Spleen (tissue), 11 donors: ENCODE results near the gene TAOK2. TPM values are rescaled to one million over a fixed set of nuclear protein-coding genes. Genes with fewer than 3 reads are reported as not detected.
A peak's percentile ranks its signal among the peaks of the same experiment; 100 is the strongest.

Experiments used
- DNase-seq: peaks from one replicate; pipeline ENCODE4 v3.0.0-alpha.2; 2020
- H3K27ac ChIP-seq, 8 donors: fragments of 200-600 bp; sonication (generic) in 7 of 8; 1 replicate in 4 of 8; 2 replicates in 4 of 8; pipeline versions ENCODE4 v1.5.0 to v1.8.0; 2016 to 2021; ENCODE audit warnings: inconsistent platforms in 4 of 8, mild to moderate bottlenecking in 4 of 8, moderate library complexity in 1 of 8
- H3K27me3 ChIP-seq, 7 donors: fragments of 200-600 bp; sonication (generic) in 6 of 7; replicated peaks in 1 of 7; 1 replicate in 4 of 7; 2 replicates in 3 of 7; pipeline versions ENCODE4 v1.5.0 to v1.8.0; 2016 to 2021; ENCODE audit warnings: inconsistent platforms in 3 of 7, mild to moderate bottlenecking in 1 of 7
- H3K36me3 ChIP-seq, 6 donors: fragments of 200-600 bp; sonication (generic) in 5 of 6; 1 replicate in 4 of 6; 2 replicates in 2 of 6; pipeline versions ENCODE4 v1.5.0 to v1.8.0; 2016 to 2021; ENCODE audit warnings: inconsistent platforms in 2 of 6
- H3K4me1 ChIP-seq, 6 donors: fragments of 200-600 bp; sonication (generic) in 5 of 6; 1 replicate in 3 of 6; 2 replicates in 3 of 6; pipeline versions ENCODE4 v1.5.0 to v1.8.0; 2016 to 2021; ENCODE audit warnings: inconsistent platforms in 3 of 6
- H3K4me3 ChIP-seq, 8 donors: fragments of 200-600 bp; sonication (generic) in 7 of 8; 1 replicate in 4 of 8; 2 replicates in 4 of 8; pipeline versions ENCODE4 v1.5.0 to v1.8.0; 2016 to 2021; ENCODE audit warnings: inconsistent platforms in 4 of 8, mild to moderate bottlenecking in 4 of 8, moderate library complexity in 2 of 8
- H3K9me3 ChIP-seq, 8 donors: fragments of 200-600 bp; sonication (generic) in 7 of 8; 1 replicate in 4 of 8; 2 replicates in 4 of 8; pipeline versions ENCODE4 v1.5.0 to v1.8.0; 2016 to 2021; ENCODE audit warnings: inconsistent platforms in 4 of 8
- CTCF ChIP-seq, 11 experiments: fragments of 200-600 bp in 7 of 11; fragments of 450-650 bp in 4 of 11; sonication (generic) in 4 of 11; IDR thresholded peaks in 8 of 11; conservative IDR thresholded peaks in 3 of 11; 1 replicate in 7 of 11; 2 replicates in 4 of 11; pipeline versions ENCODE4 v1.4.0 to v1.8.0; 2016 to 2021; ENCODE audit warnings: antibody characterized with exemption in 11 of 11, inconsistent platforms in 4 of 11, mild to moderate bottlenecking in 1 of 11
- POLR2A ChIP-seq, 3 donors: fragments of 450-650 bp; IDR thresholded peaks; one replicate each; pipeline ENCODE4 v1.5.1; 2017; ENCODE audit warnings: antibody characterized with exemption in 3 of 3, mild to moderate bottlenecking in 1 of 3
- POLR2AphosphoS5 ChIP-seq, 3 donors: sonication (generic); formaldehyde crosslinking; IDR thresholded peaks; one replicate each; pipeline ENCODE4 v1.5.1; 2017; ENCODE audit warnings: antibody characterized with exemption in 3 of 3
- WGBS, 5 donors: extraction: QIAGEN DNeasy Blood & Tissue Kit in 3 of 5; methylation state at CpG; one replicate each; pipeline versions ENCODE4 v1.1.5 to v1.1.7; 2013 to 2018; 5-methylcytosine and 5-hydroxymethylcytosine counted together
- intact Hi-C: fragments of 100-400 bp; cut with DNase I; formaldehyde crosslinking; loops from one replicate; pipeline ENCODE4 v1.15.0; 2023; ENCODE audit warnings: low total_unique reads
- polyA plus RNA-seq, 3 donors: library from polyadenylated mRNA; stranded (reverse); fragments of 200-250 nt; gene quantifications; one replicate each; pipeline ENCODE4 v1.2.1, GENCODE V29; 2013
- total RNA-seq, 7 donors: library from RNA; depleted of rRNA in 3 of 7; stranded (reverse); fragments of >200 nt in 3 of 7; fragmentation: NEBNext Ultra II Directional in 4 of 7; extraction: Animal tissue kit (Norgen Biotek cat#: 25700) in 4 of 7; gene quantifications; one replicate each; pipeline versions ENCODE4 v1.1.0 to v1.2.1, GENCODE V29; 2016 to 2021
- donor health status: healthy with polysubstance abuse.
- donor health status: DM: no; HTN: no; CAD: no; lungs with moderate emphysema.
- donor health status: DM: no; HTN: no; CAD: no.
- donor health status: Bipolar disorder and iron deficiency.
- donor health status: healthy.
- donor health status: DM: no; HTN: no; CAD: no.
- donor health status: DM: yes; HTN: yes; CAD: no.

TAOK2 gene
- total and polyA plus RNA-seq, 10 donors = 13.2 to 96.5 (median 71.6) TPM

GRCh38 chr16:29975811-29976511 is 2.3 kb downstream of the TAOK2 start:
- no peak for TF ChIP-seq POLR2A (IDR thresholded peaks at IDR 0.05)
- no peak for TF ChIP-seq CTCF (IDR thresholded peaks at IDR 0.05 in 8 of 11, conservative IDR thresholded peaks at IDR 0.05 in 3 of 11)
- no peak for TF ChIP-seq POLR2AphosphoS5 (IDR thresholded peaks at IDR 0.05)
- 13 to 33% (median 26%) methylated on average over 6 of the region's 6 CpGs for WGBS, 5 donors
- Histone ChIP-seq H3K36me3 (peaks cover 0 to 55% (median 35%) of the 10 kb centered on the region in 6 donors), H3K9me3 (no peaks in the 10 kb centered on the region), H3K27me3 (no peaks in the 10 kb centered on the region), H3K4me1 (peaks cover 25 to 84% (median 58%) of the 10 kb centered on the region in 6 donors), H3K4me3 (peak overlapping the region; percentile 9 to 99 (median 92)), H3K27ac (peak overlapping the region; percentile 55 to 96 (median 95))
- intact Hi-C loops = loop anchor here (2.0 kb wide), 1 partner anchor 19 kb away; the partner anchor contains the start of gene HIRIP3
- no peak for DNase-seq

GRCh38 chr16:29977063-29977825 is 3.6 kb downstream of the TAOK2 start:
- TF ChIP-seq CTCF (IDR thresholded peaks at IDR 0.05 in 8 of 11, conservative IDR thresholded peaks at IDR 0.05 in 3 of 11) (no peak), POLR2AphosphoS5 (IDR thresholded peaks at IDR 0.05) (peak in 2 of 3 donors; percentile 52 to 57)
- 60 to 76% (median 70%) methylated on average over 9 of the region's 9 CpGs for WGBS, 5 donors
- Histone ChIP-seq H3K9me3 (no peaks in the 10 kb centered on the region), H3K4me3 (peak overlapping the region in 5 of 8 donors; percentile 76 to 99 (median 95)), H3K4me1 (peaks cover 25 to 88% (median 61%) of the 10 kb centered on the region in 6 donors), H3K27ac (peak overlapping the region; percentile 24 to 96 (median 95)), H3K36me3 (peaks cover 0 to 55% (median 48%) of the 10 kb centered on the region in 6 donors), H3K27me3 (no peaks in the 10 kb centered on the region)
- DNase-seq = no peak
- intact Hi-C loops = no loop called here

- intact Hi-C loops = no loop called here
- H3K36me3 ChIP-seq = peaks cover 0 to 58% (median 57%) of the 10 kb centered on the region in 6 donors
- H3K9me3 ChIP-seq = no peaks in the 10 kb centered on the region
- TF ChIP-seq POLR2A (IDR thresholded peaks at IDR 0.05) (no peak), POLR2AphosphoS5 (IDR thresholded peaks at IDR 0.05) (no peak), CTCF (IDR thresholded peaks at IDR 0.05 in 8 of 11, conservative IDR thresholded peaks at IDR 0.05 in 3 of 11) (no peak)
- no peak for DNase-seq
- peaks cover 25 to 79% (median 55%) of the 10 kb centered on the region in 6 donors for H3K4me1 ChIP-seq
- peak overlapping the region in 1 of 8 donors; percentile 95 for H3K4me3 ChIP-seq
- 88 to 97% (median 95%) methylated on average over 9 of the region's 9 CpGs for WGBS, 5 donors
- no peaks in the 10 kb centered on the region for H3K27me3 ChIP-seq
- peak overlapping the region in 7 of 8 donors; percentile 24 to 96 (median 95) for H3K27ac ChIP-seq
These were observed 4.4 kb downstream of the TAOK2 start for GRCh38 chr16:29978081-29978480.
